ENCODE results near the gene MT1B.

MT1B gene

DNA sequence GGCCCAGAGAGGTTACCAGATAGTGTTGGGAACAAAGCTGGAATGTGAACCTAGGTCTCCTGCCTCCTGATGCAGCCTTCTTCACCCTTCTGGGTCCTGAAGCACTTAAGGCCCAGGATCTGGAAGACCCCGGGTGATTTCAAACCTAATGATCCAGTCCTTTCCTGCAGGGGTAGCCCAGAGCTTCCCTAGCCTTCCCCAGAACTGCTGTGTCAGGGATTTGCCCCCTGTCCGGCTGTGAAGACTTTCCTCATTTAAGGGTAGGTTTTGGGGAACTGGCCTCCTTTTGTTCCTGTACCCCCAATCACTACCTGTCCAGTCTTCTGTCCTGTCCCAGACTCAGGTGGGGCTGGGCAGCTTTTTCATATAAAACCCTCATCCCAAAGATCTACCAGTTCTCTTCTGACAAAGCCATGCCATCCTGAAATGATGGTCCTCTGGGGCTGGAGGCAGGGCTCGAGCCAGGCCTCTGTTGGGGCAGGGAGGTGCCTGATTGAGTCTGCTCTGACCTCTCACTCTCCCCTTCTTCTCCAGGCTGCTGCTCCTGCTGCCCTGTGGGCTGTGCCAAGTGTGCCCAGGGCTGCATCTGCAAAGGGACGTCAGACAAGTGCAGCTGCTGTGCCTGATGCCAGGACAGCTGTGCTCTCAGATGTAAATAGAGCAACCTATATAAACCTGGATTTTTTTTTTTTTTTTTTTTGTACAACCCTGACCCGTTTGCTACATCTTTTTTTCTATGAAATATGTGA lies 31.9 kb downstream of the MT1B start:
- DNase-seq = peak in 6 of 56 donors; percentile 10 to 24 (median 14)

DNA sequence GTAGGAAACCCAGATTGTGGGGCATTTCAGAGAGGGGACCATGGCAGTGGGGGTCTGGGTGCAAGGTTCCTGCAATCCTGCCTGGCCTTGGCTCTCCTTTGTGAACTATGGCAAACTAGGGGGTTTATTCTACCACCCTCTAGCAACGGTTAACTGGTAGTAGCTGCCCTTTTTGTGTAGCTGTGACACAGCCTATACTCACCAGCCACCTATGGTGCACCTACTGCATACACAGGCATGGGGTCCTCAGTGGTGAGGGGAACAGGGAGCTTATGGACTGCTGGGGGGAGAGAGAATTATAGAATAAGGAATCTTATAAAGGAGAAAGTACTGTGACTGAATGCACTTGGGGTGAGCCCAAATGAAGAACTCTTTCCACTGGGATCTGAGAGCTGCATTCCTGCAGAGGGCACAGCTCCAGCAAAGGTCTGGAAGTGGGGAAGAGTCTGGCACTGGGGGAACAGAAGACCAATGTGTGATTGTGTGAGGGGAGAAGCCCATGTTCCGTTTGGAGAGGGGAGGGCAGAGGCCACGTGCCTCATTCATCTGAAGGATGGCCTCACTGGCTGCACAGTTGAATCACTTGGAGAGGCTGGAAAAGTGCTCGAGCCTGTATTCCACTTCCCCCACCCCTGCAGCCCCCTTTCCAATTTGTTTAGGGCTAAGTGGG lies 32.7 kb downstream of the MT1B start:
- DNase-seq = peak in 7 of 56 donors; percentile 13 to 52 (median 29)

DNA sequence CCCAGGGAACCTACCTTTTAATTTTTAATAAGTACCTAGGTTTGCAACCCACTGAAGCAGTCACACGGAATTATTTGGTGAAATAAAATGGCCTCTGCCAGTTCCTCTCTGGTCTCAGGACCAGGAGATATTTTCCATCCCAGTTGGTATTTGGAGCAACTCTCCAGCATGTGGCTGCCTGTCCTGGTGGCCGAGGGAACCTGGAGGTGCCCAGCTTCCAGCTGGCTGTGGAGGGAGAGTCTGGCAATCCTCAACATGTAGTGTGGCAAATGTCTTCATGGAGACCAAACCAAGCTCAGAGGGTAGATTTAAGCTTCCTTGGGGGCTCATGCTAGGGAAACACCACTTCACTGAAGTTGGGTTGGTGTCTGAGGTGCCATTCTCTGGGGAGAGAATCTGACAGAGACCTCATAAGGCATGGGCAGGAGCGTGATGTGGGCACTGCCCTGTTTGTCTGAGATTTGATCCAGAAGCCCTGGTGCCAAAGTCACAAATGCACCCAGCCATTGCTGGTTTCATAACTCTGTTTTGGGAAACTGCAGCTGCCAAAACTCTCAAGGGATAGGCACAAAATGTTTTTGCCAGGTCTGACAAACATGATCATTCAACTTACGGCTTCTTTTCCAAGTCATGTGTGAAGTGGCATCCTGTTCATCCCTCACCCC lies 33.4 kb downstream of the MT1B start:
- no peak for DNase-seq

DNA sequence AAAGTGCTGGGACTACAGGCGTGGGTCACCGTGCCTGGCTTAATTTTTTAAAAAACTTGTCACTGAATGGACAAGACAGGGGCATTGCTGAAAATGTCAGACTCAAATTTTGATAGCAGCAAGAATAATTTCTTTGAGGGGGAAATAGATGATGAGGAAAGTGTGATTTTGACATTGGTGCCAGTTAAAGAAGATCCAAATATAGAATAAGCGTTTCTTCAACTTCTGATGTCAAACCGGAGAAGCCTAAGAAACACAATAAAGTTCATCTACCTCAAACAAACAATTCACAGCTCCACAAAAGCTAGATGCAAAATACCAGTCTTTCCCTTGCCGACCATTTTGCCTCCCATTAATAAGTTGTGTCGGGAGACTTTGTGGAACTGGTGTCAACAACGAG lies 35.1 kb downstream of the MT1B start:
- no peak for DNase-seq

DNA sequence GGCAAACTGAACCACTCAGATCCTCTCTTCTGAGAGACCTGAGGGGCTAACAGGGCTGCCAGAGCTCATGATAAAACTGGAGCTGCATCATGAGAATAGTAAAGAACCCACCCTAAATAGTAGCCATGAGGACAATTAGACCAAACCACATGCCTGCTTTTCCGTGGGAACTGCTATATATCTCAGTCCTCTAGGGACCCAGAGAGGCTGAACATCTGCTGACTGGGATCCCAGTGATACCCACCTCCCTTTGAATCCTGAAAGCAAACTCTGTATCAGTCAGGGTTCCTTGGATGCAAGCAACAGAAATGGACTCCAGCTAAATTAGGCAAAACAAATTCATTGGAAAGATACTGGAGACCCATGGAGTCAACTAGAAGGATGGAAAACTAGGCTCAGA lies 37.1 kb downstream of the MT1B start:
- DNase-seq = no peak

DNA sequence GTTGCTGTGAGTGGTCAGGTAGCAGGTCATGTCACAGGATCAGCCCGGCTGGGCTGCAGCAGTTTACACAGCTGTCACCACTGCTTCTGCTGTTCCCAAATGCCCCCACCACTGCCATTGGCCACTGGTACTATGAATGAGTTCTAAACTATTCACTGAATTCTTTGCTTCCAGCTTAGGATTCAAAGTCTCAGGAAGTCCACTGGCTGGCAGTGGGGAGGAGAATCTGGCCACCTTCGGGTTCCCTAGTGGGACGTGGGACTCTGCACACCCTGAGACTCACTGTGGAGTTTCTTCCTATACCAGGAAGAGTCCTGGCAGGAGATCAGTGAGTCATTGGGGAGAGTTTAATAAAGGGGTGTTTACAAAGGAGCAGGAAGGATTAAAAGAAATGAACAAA lies 37.5 kb downstream of the MT1B start:
- DNase-seq = no peak

DNA sequence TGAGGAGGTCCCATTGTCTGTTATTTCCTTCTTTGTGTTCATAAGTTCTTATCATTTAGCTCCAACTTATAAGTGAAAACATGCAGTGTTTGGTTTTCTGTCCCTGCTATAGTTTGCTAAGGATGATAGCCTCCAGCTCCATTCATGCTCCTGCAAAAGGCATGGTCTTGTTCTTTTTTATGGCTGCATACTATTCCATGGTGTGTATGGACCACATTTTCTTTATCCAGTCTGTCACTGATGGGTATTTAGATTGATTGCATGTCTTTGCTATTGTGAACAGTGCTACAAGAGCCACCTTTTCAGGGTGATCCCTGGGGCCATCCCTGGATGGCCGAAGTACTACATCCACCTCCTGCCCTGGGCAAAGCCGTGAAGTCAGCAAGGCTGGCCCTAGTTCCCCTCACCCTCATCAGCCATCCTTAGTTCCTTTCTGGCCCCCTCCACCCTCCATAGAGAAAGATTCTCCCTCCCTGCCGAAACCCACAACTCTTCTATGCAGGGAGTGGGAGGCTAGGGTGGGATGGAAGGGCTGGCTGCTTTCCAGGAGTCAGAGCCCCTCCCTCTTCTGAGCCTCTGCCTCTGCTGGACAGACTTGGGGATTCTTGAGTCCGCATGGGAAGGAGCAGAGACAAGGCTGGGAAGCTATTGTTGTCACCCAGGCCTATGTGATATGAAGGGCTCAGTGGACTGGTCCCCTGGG lies 38.9 kb downstream of the MT1B start:
- DNase-seq = no peak

DNA sequence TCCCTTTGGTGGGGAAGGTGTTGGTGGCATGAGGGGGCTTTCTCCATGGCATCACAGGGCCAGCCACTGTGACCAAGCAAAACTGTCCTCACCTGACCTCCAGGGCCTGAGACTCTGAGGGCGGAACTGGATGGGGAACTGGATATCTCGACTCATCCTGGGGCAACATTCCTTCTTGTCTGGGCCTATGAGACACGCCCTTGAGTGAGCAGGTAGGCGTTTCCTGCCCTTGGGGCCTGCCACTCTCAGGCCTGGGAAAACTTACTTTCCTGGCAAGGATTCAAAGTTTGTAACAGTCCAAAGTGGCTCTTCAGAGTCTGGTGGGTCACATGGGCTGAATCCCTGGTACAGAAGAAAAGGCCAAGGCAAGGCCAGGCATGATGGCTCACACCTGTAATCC lies 40.2 kb downstream of the MT1B start:
- DNase-seq = no peak

DNA sequence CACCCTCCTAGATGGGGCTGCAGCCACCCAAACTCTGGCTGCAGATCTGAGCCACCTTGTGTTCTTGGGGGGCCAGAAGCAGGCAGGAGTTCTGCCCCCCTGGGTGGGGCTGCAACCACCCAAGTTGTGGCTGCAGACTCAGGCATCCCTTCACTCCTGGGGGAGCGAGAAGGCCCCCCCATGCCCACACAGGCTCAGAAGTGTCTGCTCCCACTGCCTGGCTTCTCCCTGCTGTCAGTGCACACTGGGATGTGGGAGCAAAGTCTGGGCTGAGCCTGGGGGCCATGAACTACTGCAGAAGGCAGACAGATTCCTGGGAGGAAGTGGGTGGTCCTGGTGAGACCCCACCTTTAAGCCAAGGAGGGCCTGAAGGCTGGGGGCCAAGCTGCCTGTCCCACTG lies 43.6 kb downstream of the MT1B start:
- no peak for DNase-seq

DNA sequence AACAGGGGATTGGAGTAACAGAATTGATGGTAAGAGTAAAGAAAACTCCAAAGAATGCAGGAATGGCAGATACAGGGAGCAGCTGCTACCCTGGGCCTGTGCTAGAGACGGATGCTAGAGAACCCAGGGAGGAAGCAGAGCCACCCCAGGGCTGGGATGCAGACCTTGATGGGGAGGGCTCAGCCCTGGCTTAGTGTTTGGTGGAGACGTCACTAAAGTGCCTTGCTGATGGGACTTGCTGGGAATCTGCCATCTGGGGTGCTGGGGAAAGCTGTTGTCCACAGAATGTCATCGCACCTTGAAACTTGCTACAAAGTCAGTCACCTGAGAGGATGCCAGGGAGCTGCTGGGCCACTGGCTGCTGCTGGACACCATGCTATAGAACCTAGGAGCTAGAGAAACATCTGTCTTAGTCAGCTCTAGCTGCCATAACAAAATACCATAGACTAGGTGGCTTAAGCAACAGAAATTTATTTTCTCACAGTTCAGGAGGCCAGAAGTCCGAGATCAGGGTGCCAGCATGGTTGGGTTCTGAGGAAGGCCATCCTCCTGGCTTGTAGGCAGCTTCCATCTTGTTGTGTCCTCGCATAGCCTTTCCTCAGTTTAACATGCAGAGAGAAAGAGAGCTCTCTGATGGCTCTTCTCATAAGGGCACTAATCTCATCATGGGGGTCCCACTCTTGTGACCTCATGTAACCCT lies 45.9 kb downstream of the MT1B start:
- DNase-seq = no peak

DNA sequence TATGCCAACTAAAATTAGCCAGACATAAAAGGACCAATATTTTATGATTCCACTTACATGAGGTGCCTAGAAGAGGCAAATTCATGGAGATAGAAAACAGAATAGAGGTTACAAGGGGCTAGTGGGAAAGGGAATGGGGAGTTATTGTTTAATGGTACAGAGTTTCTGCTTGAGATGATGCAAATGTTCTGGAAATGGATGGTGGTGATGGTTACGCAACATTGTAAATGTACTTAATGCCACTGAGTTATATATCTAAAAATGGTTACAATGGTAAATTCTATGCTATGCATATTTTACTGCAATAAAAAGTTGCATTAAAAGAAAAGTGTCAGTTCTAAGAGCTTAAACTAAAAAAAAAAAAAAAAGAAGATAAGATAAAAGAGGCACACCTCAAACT lies 48.5 kb downstream of the MT1B start:
- no peak for DNase-seq

DNA sequence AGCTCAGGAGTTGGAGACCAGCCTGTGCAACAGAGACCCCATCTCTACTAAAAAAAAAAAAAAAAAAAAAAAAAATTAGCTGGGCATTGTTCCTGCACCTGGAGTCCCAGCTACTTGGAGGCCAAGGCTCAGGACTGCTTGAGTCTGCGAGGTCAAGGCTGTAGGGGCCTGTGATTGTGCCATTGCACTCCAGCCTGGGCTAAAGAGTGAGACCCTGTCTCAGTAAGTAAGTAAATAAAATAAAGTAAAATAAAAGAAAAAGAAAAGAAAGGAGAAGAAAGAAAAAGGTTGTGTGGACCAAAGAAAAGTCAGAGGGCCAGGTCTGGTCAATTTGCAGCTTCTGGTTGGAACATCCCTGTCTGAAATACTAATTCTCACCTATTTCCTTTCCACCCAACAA lies 48.9 kb downstream of the MT1B start:
- no peak for DNase-seq

DNA sequence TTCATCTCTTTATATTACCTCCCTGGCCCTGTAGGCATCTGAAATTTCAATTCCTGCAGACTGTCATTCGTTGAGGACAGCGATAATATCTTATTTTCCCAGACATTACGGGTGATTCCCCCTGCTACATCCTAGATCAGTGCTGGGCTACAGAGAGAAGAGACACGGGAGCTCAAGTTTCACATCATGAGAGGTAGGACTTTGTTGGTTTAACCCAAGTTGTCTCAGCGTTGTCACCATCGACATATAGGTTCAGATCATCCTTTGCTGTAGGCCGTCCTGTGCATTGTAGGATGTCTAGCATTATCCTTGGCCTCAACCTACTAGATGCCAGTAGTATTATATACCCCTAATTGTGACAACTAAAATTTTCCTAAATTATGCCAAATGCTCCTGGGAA lies 49.8 kb downstream of the MT1B start:
- DNase-seq = no peak

All from nucleus accumbens (tissue), 56 donors.